ENCODE measurements around the gene SPI1.

The SPI1 gene

DNA sequence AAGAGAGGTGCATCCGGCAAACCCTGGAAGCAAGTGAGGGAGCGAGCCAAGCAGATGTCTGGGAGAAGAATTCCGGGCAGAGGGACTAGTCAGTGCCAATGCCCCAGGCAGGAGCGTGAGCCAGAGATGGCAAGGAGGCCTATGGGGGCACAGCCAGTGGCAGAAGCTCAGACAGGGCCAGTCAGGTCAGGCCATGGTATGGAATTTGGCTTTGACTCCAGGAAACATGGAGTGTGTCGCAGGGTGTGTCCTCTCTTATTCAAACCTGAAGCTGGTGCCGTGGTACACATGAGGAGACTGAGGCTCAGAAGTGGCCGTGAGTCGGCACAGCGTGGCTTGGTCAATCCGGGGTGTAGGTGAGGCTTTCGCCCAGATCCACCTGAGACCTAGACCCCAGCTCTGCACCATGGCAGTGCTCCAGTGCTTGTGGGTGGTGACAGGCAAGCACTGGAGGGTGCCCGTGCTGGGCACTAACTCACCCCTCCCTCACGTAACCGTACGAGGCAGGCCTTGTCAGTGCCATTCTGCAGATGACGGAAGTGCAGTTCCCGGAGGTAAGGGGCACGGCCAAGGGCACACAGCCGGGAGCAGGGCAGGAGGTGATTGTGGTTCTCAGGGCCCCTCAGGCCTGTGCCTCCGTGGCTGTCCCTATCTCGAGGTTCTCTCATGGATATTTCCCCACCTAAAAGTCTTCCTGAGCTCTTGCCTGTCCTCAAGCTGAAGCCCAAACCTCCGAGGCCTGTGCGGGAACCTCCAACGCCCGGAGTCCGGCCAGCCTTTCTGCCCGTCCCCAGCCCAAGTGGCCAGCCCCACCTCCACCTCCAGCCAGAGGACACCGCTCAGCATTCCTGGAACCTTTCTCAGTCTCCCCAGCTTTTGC lies 10.6 kb upstream of the SPI1 start:
- DNase-seq (ENCODE audit: low read depth) = no peak

DNA sequence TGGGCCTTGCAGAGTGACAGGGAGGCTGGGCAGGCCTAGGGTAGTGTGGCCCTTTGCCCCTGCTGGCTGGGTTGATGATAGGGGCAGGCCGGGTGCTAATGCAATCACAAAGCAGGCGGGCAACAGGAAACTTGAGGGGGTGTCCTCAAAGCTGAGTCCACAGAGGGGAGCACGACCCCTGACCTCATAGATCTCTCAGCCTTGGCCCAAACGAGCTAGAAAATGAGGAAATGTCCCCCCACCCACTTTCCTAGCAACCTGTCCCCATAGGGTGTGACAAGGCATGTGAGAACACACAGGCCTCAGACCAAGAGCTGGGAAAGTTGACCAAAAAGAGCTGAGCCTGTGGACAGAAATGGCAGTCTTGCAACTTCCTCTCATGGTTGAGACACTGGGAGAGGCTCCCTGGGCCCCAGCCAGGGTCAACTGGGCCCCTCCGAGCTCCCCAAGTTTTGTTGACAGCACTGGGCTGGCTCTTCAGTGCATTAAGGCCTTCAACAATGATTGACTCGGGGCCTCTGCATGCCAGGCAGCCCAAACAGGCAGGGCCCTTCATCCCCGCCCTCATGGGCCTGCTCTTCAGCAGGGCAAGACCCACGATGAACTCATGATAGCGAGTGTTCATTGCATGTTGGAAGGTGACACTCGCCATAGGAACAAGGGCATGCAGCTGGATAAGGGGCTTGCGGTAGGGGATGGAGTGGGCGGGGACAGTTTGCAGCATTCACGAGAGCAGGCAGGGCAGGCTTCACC lies 9.8 kb upstream of the SPI1 start:
- no peak for DNase-seq (ENCODE audit: low read depth)

DNA sequence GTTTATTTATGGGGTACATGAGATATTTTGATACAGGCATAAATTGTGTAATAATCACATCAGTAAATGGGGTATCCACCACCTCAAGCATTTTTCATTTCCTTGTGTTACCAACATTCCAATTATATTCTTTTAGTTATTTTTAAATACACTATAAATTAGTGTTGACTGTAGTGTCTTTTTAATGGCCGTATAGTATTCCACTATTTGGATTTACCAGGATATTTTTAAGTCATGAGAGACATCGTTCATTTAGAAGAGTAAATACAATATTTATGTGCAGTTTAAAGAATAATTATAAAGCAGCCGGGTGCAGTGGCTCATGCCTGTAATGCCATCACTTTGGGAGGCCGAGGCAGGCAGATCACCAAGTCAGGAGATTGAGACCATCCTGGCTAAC lies 6.2 kb upstream of the SPI1 start:
- no peak for DNase-seq (ENCODE audit: low read depth)

DNA sequence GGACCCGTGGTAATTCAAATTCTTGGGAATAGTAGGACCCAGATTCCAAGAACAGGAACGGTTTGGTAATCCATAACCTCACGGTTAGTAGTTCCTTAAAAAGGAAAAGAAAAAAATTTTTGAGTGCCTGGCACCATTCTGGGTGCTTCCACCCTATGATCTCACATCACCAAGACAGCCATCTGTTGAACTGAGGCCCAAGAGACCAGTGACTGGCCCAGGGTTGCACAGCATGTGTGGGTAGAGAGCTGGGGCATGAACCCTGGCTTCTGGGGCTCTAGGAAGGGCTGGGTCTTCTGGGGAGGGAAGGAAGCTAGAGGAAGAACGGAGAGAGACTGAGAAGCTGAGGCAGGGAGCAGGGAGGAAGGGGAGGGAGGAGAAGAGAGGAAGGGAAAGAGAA lies 4.7 kb upstream of the SPI1 start:
- no peak for DNase-seq (ENCODE audit: low read depth)

DNA sequence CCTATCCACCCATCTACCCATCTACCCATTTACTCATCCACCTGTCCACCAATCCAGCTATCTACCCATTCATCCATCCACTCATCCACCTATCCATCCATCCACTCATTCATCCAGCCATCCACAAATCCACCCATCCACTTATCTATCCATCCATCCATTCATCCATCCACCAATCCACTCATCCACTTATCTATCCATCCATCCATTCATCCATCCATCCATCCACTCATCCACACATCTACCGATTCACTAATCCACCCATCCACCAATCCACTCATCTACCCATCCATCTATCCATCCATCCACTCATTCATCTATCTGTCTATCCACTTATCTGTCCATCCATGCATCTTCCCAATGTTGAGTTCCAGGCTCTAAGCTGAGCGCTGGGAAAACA lies 1.7 kb upstream of the SPI1 start:
- no peak for DNase-seq (ENCODE audit: low read depth)

DNA sequence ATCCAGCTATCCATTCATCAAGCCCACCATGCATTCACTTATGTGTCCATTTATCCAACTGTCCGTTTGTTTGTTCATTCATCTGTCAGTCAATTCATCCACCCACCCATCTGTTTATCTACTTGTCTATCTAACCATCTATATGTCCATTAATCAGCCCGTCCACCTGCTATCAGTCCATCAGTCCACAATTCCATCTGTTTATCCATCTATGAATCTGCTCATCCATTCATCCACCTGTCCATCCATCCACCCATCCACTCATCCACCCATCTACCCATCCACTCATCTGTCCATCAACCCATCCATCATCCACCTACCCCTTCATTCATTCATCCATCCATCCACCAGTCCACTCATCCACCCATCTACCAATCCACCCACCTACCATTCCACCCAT lies 970 bp upstream of the SPI1 start:
- DNase-seq (ENCODE audit: low read depth) = no peak

DNA sequence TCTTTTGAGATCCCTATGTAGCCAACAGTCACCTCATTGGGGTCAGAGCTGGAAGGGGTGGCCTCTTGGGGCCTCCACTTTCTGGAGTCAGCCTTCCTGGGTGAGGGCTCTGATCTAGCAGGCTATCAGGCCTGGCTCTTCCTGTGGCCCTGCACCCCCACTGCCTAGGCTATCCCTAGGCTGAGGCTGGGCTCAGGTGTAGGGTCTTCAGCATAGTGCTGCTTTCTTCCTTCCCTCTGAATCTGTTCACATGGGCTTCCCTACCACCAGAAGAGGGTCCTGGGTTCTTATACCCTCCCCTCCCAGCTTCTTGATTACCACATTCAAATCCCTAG lies 456 bp upstream of the SPI1 start:
- no peak for DNase-seq (ENCODE audit: low read depth)

DNA sequence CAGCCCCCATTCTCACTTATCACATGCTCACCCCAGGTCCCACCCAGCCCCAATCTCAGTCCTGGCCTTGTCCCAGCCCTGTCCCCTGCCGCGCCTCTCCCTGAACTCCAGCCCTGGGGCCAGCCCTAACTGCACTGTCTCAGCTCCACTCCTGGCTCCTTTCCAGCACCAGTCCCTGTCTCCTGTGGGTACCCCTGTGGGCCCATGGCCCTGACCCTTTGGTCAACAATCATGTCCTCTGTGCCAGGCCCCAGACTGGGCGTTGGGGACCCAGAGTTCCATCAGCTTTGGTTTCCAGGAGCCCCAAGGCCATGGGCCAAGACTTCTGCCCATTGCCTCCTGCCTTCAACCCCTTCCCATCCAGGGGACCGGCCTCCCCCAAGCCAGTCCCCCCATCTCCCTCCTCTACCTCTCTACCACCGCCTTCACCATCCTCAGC lies 757 bp downstream of the SPI1 start:
- no peak for DNase-seq (ENCODE audit: low read depth)

DNA sequence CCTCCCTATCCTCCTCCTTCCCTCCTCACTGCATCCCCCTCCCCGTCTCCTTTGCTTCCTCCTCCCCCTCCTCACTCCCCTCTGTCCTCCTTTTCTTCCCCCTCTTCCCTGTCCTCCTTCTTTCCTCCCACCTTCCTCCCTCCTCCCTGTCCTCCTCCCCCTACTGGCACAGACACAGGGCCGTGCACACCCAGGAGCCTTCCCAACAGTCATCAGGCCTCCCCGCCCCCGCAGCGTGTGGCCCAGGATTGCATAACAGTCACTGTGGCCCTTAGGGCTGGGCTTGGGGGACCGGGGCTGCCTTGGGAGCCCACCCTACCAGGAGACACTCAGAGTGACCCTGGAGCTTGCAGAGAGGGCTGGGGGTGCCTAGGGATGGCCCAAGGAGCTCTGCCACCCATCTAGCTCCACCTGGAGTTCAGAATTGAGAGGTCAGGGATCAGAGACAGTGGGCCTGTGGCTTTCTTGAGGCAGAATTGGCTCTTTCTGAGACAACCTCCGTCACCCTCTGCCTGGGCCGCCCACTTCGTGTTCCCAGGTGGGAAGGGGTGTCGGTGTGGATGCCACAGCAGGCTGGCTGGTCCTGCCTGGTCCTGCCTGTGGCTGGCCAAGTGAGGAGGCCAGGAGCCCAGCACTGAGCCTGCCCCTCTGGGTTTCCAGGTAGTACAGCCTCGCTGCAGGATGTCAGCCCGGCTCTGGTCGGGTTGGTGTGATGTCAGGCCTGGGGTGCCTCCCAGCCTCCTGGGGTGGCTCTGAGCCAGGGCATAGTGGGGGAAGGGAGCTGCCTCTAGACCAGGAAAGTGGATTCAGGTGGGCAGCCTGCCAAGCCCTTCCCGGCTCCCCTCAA lies 1.6 kb downstream of the SPI1 start:
- no peak for DNase-seq (ENCODE audit: low read depth)

DNA sequence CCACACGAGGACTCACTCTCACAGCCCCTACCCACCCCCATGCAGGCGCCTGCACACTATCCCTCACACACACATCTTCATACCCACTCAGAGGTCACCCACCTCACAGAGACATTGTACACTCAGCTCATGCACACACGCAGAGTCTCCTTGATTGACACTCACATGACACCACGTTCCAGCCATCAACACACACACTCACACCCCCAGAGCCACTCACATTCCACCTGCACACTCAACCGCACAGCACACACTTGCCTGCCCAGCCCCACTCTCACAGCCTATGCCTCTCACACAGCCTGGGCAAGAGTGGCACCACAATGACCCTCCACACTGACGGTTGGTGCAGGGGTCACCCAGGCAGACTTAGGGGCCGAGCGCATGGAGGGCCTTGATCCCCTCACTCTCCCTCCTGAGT lies 2.2 kb downstream of the SPI1 start:
- no peak for DNase-seq (ENCODE audit: low read depth)

DNA sequence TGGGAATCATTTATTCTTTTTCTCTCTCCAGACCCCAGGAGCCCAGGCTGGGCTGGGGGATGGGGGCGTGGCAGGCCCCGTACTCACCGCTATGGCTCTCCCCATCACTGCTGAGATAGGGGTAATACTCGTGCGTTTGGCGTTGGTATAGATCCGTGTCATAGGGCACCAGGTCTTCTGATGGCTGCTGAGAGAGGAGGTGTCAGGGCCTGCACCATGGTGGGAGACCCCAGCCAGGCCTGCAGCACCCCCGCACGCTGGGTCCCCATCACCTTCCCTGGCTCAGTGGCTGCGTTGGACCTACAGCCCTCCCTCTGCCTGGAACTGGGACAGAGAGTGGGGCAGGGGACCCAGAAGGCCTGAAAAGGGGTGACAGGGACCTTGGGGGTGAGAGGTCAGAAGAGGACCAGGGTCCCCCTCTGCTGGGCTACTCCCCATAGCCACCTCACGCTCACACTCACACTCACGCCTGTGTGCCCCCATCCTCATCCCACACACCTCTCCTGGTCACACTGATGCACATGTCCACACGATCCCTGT lies 2.7 kb downstream of the SPI1 start:
- no peak for DNase-seq (ENCODE audit: low read depth)

DNA sequence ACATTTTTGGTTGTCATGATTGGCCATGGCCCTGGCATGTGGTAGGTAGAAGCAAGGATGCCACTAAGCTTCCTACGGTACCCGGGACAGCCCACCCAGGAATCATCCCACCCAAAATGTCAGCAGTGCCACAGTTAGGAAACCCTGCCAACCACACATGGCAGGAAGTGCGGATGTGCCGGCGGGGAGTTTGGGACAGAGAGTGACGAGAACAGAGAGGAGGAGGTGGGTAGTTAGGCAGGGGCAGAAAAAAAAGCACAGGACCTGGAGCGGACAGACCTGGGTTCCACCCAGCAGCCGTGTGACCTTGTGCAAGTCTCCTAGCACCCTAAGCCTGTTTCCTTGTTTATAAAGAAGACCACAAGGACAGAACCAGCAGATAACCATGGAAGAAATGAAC lies 3.3 kb downstream of the SPI1 start:
- no peak for DNase-seq (ENCODE audit: low read depth)

DNA sequence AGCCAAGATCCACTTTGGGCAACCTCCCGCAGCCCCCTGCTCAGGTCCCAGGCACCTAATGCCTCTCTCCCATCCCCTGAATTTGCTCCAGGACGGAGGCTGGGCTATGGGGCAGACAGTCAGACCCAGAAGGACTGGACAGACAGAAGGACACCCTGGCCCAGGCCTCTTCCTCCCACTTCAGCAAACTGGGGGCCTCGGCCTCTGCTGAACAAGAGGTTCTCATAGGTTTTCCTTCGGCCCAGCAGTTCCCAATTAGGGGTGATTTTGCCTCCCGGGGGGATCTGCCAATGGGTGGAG lies 3.7 kb downstream of the SPI1 start:
- no peak for DNase-seq (ENCODE audit: low read depth)

DNA sequence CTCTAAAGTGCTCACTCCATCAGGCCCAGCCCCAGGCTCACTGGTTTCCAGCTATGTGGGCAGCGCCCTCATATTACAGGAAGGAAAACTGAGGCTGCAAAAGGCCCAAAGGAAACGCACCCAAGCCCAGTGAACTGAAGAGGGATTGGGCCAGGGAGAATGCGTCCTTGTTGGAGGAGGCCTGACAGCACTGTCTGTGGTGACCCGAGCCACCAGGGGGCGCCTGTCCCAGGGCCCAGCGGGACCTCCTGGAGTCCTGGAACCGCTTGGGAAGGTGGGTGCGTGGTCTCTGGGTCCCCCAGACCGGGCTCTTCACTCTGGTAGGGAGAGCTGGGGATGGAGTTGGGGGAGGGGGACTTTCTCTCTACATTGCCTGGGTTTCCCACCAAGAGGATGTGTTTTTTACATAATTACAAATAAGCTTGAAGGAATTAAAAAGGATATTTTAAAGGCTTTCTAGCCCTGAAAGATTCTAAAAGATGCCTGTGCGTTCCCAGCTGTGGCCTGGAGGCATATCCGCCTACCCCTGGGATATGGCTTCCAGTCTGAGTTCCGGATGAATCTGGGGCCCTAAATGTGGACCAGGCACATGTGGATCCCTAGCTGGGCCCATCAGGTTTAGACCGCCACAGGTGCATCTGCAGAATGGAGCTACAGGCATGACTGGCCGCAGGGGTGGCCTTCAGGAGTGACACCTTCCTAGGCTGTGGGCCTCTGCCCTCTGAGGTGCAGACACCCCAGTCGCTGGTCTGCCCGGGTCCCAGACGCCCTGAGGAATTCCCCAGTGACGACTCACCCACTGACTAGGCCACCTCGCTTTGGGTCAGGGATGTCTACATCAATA lies 4.2 kb downstream of the SPI1 start:
- DNase-seq (ENCODE audit: low read depth) = peak; percentile 78

DNA sequence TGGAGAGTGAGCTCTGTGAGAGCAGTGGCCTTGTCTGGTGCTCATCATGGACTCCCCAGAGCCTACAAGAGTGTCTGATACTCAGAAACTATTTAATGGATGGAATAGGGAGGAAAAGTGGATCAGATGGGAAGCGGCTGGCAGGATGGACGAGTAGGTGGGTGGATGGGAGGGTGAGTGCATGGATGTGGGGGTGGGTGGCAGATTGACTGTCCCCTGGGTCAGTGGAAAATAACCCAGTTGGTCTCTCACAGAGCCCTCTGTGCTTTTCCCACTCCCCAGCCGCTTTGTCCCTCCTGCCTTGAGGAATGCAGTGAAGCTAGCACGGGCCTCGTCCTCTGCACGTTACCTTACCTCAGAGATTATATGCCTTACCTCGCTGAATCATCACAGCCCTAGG lies 5.9 kb downstream of the SPI1 start:
- DNase-seq (ENCODE audit: low read depth) = no peak

DNA sequence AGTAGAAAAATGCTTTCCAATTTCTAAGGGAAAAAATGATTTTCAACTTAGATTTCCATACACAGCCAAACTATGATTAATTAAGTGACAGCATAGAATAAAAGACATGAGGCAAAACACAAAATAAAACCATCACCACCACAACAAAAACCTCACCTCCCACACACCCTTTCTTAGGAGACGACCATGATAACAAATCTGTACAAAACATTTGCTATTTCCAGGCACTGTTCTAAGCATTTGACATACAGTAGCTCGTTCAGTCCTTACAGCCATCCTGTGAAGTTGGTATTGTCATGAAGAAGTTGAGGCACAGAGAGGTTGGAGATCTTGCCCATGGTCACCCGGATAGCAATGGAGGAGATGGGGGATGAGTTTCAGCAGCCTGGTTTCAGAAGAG lies 8.7 kb downstream of the SPI1 start:
- no peak for DNase-seq (ENCODE audit: low read depth)

DNA sequence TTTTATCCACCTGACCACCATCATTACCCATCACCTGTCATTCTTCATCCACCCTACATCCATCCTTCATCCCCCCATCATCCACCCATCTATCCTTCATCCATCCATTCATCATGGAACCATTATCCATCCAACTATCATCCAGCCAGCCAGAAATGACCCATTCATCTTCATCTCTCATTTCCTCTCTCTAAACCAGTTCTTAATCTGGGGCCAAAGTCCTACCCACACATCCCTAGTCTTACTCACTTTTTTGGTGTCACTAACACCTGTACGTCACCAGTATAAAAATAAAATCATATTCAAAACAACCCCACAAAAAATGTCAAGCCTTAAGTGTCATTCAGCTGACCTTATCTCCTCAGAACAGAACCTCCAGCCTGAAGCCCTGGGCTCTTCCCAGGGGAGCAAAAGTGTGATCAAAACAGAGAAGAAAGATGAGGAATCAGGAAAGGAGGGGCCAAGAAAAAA lies 12.3 kb downstream of the SPI1 start:
- no peak for DNase-seq (ENCODE audit: low read depth)

DNA sequence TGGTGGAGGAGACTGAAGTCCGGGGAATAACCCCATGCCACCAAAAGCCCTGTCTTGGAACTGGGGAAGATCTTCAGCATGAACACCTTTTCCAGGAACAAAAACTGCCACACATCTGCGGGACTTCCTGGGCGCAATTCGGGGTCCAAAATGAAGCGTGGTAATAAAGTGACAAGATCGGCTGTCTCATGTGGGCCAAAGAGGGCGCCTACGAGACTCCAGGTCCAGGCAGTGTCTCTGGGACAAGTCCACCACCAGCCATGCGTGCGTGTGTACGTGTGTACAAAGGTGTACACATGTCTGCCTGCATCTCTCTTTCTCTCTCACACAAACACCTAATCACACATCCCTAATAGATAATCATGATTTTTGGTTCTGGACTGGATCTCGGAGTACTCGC lies 16.9 kb downstream of the SPI1 start:
- DNase-seq (ENCODE audit: low read depth) = no peak

DNA sequence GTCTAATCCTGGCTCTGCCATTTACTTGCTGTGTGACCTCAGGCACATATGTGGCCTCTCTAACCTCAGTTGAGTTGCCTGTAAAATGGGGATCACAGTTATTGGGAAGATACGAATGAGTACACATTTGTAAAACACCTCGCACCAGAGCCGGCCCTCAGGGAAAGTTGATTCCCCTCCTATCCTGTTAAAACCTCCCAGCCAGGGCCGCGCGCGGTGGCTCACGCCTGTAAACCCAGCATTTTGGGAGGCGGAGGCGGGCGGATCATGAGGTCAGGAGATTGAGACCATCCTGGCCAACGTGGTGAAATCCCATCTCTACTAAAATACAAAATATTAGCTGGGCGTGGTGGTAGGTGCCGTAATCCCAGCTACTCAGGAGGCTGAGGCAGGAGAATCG lies 18.0 kb downstream of the SPI1 start:
- no peak for DNase-seq (ENCODE audit: low read depth)

DNA sequence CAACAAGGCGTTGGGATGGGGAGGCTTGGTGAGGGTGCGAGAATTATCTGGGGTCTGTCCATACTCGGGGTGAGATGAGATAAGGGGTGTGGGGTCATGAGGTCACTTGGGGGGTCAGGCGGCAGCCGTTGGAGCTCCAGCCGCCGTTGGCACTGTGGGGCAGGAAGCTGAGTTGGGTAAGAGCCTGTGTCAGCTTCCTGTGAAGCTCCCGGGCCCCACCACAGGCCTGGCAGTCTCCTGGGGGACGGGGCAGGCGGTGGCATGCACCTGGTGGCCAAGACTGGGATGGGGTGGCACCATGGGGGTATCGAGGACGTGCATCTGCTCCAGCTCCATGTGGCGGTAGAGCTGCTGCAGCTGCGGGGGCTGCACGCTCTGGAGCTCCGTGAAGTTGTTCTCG lies 18.8 kb downstream of the SPI1 start:
- DNase-seq (ENCODE audit: low read depth) = no peak

DNA sequence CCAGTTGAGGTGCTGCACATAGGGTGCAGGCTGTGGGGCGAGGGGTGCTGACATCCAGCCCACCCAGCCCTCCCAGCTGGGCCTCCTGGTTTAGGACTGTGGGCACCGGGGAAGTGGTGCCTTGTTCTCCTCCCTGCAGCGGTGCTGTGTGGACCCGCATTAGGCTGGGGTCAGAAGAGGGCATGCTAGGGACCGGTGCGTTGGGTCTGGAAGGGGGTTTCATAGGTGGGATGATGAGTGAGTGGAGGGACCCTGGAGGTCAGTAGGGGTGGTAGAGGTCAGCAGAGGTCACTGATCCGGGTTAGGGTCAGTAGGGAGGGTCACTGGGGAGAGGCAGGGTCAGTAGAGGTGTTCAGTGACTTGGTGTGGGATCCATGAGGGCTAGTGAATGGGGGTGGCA lies 19.2 kb downstream of the SPI1 start:
- no peak for DNase-seq (ENCODE audit: low read depth)

DNA sequence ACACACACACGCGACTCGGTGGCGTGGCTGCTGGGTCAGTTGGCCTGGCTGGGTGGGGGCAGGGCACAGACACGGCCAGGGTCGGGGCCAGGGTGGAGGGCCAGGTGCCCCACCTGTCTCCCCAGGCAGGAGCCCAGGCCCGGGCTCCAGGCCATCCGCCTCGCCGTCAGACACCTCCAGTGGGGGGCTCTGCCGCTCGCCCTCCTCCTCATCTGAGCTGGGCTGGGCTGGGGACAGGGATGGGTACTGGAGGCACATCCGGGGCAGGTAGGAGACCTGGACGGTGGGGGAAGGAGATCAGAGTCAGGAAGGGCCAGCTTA lies 19.7 kb downstream of the SPI1 start:
- DNase-seq (ENCODE audit: low read depth) = no peak
